Measurements from ENCODE around the gene CBARP. TPM values are rescaled to one million over a fixed set of nuclear protein-coding genes. Genes with fewer than 3 reads are reported as not detected.

Gene CBARP
- total RNA-seq, 1 experiment from 2014 or later = 1.9 TPM

- Histone ChIP-seq H4K20me1 (ENCODE audit: insufficient read depth) (peaks cover 14% of the 10 kb centered on the region; the same call in 1 of the 2 replicates), H3K27ac (0 out of 2 replicates have a peak overlapping the region, but pooled peaks have one; percentile 6), H3K4me2 (no peak overlapping the region)
Observed at GRCh38 chr19:1255186-1256161, 17.7 kb upstream of the CBARP start.

GRCh38 chr19:1254530-1255185 lies 16.9 kb upstream of the CBARP start:
- Histone ChIP-seq H3K9me3 (ENCODE audit: insufficient read depth, low read depth) (no peaks in the 10 kb centered on the region), H3K27ac (0 out of 2 replicates have a peak overlapping the region, but pooled peaks have one; percentile 12), H3K36me3 (ENCODE audit: low read depth) (peaks cover 3% of the 10 kb centered on the region; the same call in 1 of the 2 replicates), H3K79me2 (ENCODE audit: low read depth) (peaks cover 57% of the 10 kb centered on the region), H4K20me1 (ENCODE audit: insufficient read depth) (peaks cover 14% of the 10 kb centered on the region; the same call in 1 of the 2 replicates), H3K4me3 (no peak overlapping the region), H3K27me3 (ENCODE audit: insufficient read depth, low read depth) (no peaks in the 10 kb centered on the region), H3K4me1 (replicated peaks; ENCODE audit: insufficient read depth) (peaks cover 34% of the 10 kb centered on the region), H3F3A (ENCODE audit: insufficient read depth, low read depth) (peaks cover 49% of the 10 kb centered on the region), H3K9me2 (ENCODE audit: insufficient read depth) (no peaks in the 10 kb centered on the region), H2AFZ (no peak overlapping the region), H3K4me2 (no peak overlapping the region)
- TF ChIP-seq CTCF (conservative IDR thresholded peaks at IDR 0.05) (no peak), EZH2 (IDR thresholded peaks at IDR 0.05; ENCODE audit: low read depth) (no peak)
- POLR2A ChIA-PET (ENCODE audit: unreplicated experiment) = interaction anchor here (0.7 kb wide), 1 partner anchor 12 kb away, joined by 5 read pairs; no protein-coding TSS in a partner anchor
- CTCF ChIA-PET = interaction anchor here (0.6 kb wide), 1 partner anchor 231 kb away, joined by 4 read pairs; no protein-coding TSS in a partner anchor
- no TSS peak for BruUV-seq (replicated peaks)
- intact Hi-C loops (cut with micrococcal nuclease; ENCODE audit: unreplicated experiment) = no loop called here
- DNase-seq = no peak

More at GRCh38 chr19:1255186-1256161, 17.7 kb upstream of the CBARP start:
- H3K4me3 ChIP-seq = no peak overlapping the region
- POLR2A ChIA-PET (ENCODE audit: unreplicated experiment) = interaction anchor here (0.7 kb wide), 1 partner anchor 11 kb away, joined by 5 read pairs; no protein-coding TSS in a partner anchor
- peaks cover 54% of the 10 kb centered on the region for H3K79me2 ChIP-seq (ENCODE audit: low read depth)
- CTCF ChIA-PET = no interaction called here
- H3K36me3 ChIP-seq (ENCODE audit: low read depth) = peaks cover 3% of the 10 kb centered on the region; the same call in 1 of the 2 replicates
- H3K9me2 ChIP-seq (ENCODE audit: insufficient read depth) = no peaks in the 10 kb centered on the region
- H3K9me3 ChIP-seq (ENCODE audit: insufficient read depth, low read depth) = no peaks in the 10 kb centered on the region
- no peak overlapping the region for H2AFZ ChIP-seq
- peaks cover 57% of the 10 kb centered on the region for H3F3A ChIP-seq (ENCODE audit: insufficient read depth, low read depth)
- no peak for TF ChIP-seq CTCF (conservative IDR thresholded peaks at IDR 0.05)
- no peak for TF ChIP-seq EZH2 (IDR thresholded peaks at IDR 0.05; ENCODE audit: low read depth)
- DNase-seq = no peak
- no TSS peak for BruUV-seq (replicated peaks)
- H3K4me1 ChIP-seq (replicated peaks; ENCODE audit: insufficient read depth) = peaks cover 42% of the 10 kb centered on the region
- H3K27me3 ChIP-seq (ENCODE audit: insufficient read depth, low read depth) = no peaks in the 10 kb centered on the region
- intact Hi-C loops (cut with micrococcal nuclease; ENCODE audit: unreplicated experiment) = no loop called here

- CTCF ChIA-PET = interaction anchor here (0.6 kb wide), 1 partner anchor 231 kb away, joined by 4 read pairs; no protein-coding TSS in a partner anchor
Observed at GRCh38 chr19:1254081-1254527, 16.3 kb upstream of the CBARP start.

More at GRCh38 chr19:1254081-1254527, 16.3 kb upstream of the CBARP start:
- Histone ChIP-seq H3F3A (ENCODE audit: insufficient read depth, low read depth) (peaks cover 44% of the 10 kb centered on the region), H3K27ac (peak overlapping the region; percentile 88; the same call in 1 of the 2 replicates), H2AFZ (no peak overlapping the region), H3K4me1 (replicated peaks; ENCODE audit: insufficient read depth) (peaks cover 30% of the 10 kb centered on the region), H3K9me3 (ENCODE audit: insufficient read depth, low read depth) (no peaks in the 10 kb centered on the region), H3K36me3 (ENCODE audit: low read depth) (peaks cover 3% of the 10 kb centered on the region; the same call in 1 of the 2 replicates), H3K9me2 (ENCODE audit: insufficient read depth) (no peaks in the 10 kb centered on the region), H3K79me2 (ENCODE audit: low read depth) (peaks cover 57% of the 10 kb centered on the region), H3K4me3 (peak overlapping the region; percentile 71; the same call in 1 of the 2 replicates), H3K4me2 (peak overlapping the region; percentile 75), H3K27me3 (ENCODE audit: insufficient read depth, low read depth) (no peaks in the 10 kb centered on the region), H4K20me1 (ENCODE audit: insufficient read depth) (peaks cover 14% of the 10 kb centered on the region; the same call in 1 of the 2 replicates)
- POLR2A ChIA-PET (ENCODE audit: unreplicated experiment) = interaction anchor here (1.6 kb wide), 1 partner anchor 15 kb away, joined by 13 read pairs; the partner anchor contains the start of gene CIRBP
- no peak for DNase-seq
- no peak for TF ChIP-seq EZH2 (IDR thresholded peaks at IDR 0.05; ENCODE audit: low read depth)
- no peak for TF ChIP-seq CTCF (conservative IDR thresholded peaks at IDR 0.05)
- no TSS peak for BruUV-seq (replicated peaks)
- intact Hi-C loops (cut with micrococcal nuclease; ENCODE audit: unreplicated experiment) = no loop called here

Data from PC-9 (cell line).